KOPT-K1 (cell line): ENCODE measurements around the gene HPN.

Experiments
- H3K27ac ChIP-seq: fragments of 200-600 bp; sonication (generic); 2 replicates; pipeline ENCODE4 v1.5.1; 2016; ENCODE audit warnings: antibody characterized with exemption, mild to moderate bottlenecking, low read depth, low read length; ENCODE audit not compliant: poor library complexity, severe bottlenecking
- H3K36me3 ChIP-seq: fragments of 200-600 bp; sonication (generic); 2 replicates; pipeline ENCODE4 v1.5.1; 2017; ENCODE audit warnings: antibody characterized with exemption, mild to moderate bottlenecking, low read length, moderate library complexity; ENCODE audit not compliant: insufficient read depth
- H3K9me3 ChIP-seq: fragments of 200-600 bp; sonication (generic); 2 replicates; pipeline ENCODE4 v1.5.1; 2017; ENCODE audit warnings: antibody characterized with exemption, low read length, mild to moderate bottlenecking; ENCODE audit not compliant: insufficient read depth, poor library complexity, severe bottlenecking

HPN gene

GRCh38 chr19:35069696-35070095, 28.2 kb downstream of the HPN start:
- no peak overlapping the region for H3K27ac ChIP-seq
- H3K36me3 ChIP-seq, result no peaks in the 10 kb centered on the region
- peaks cover 6% of the 10 kb centered on the region for H3K9me3 ChIP-seq

GRCh38 chr19:35070471-35070870, 28.9 kb downstream of the HPN start:
- H3K36me3 ChIP-seq, result no peaks in the 10 kb centered on the region
- H3K27ac ChIP-seq, result no peak overlapping the region
- peaks cover 6% of the 10 kb centered on the region for H3K9me3 ChIP-seq

- Histone ChIP-seq H3K36me3 (no peaks in the 10 kb centered on the region), H3K9me3 (peaks cover 6% of the 10 kb centered on the region), H3K27ac (no peak overlapping the region)
Measured at GRCh38 chr19:35073516-35073915, 32.0 kb downstream of the HPN start.

GRCh38 chr19:35073941-35074340, 32.4 kb downstream of the HPN start:
- H3K36me3 ChIP-seq, result no peaks in the 10 kb centered on the region
- H3K27ac ChIP-seq, result no peak overlapping the region
- H3K9me3 ChIP-seq, result peaks cover 6% of the 10 kb centered on the region

- Histone ChIP-seq H3K27ac (no peak overlapping the region), H3K9me3 (peaks cover 6% of the 10 kb centered on the region), H3K36me3 (no peaks in the 10 kb centered on the region)
Measured at GRCh38 chr19:35074426-35075201, 33.1 kb downstream of the HPN start.

GRCh38 chr19:35075202-35076025, 33.9 kb downstream of the HPN start:
- no peak overlapping the region for H3K27ac ChIP-seq
- H3K9me3 ChIP-seq, result peaks cover 4% of the 10 kb centered on the region
- H3K36me3 ChIP-seq, result no peaks in the 10 kb centered on the region

- no peaks in the 10 kb centered on the region for H3K9me3 ChIP-seq
- H3K36me3 ChIP-seq, result no peaks in the 10 kb centered on the region
- no peak overlapping the region for H3K27ac ChIP-seq
Measured at GRCh38 chr19:35076026-35076370, 34.5 kb downstream of the HPN start.

- Histone ChIP-seq H3K36me3 (no peaks in the 10 kb centered on the region), H3K9me3 (no peaks in the 10 kb centered on the region), H3K27ac (no peak overlapping the region)
Measured at GRCh38 chr19:35076657-35077056, 35.1 kb downstream of the HPN start.

GRCh38 chr19:35077411-35078223, 36.1 kb downstream of the HPN start:
- Histone ChIP-seq H3K9me3 (no peaks in the 10 kb centered on the region), H3K36me3 (no peaks in the 10 kb centered on the region), H3K27ac (no peak overlapping the region)

GRCh38 chr19:35079826-35080225, 38.3 kb downstream of the HPN start:
- H3K27ac ChIP-seq, result no peak overlapping the region
- no peaks in the 10 kb centered on the region for H3K36me3 ChIP-seq
- H3K9me3 ChIP-seq, result no peaks in the 10 kb centered on the region

- Histone ChIP-seq H3K9me3 (no peaks in the 10 kb centered on the region), H3K27ac (no peak overlapping the region), H3K36me3 (no peaks in the 10 kb centered on the region)
Measured at GRCh38 chr19:35080613-35081170, 39.2 kb downstream of the HPN start.

- H3K36me3 ChIP-seq, result no peaks in the 10 kb centered on the region
- no peak overlapping the region for H3K27ac ChIP-seq
- H3K9me3 ChIP-seq, result no peaks in the 10 kb centered on the region
Measured at GRCh38 chr19:35081201-35081600, 39.7 kb downstream of the HPN start.

- Histone ChIP-seq H3K27ac (no peak overlapping the region), H3K9me3 (no peaks in the 10 kb centered on the region), H3K36me3 (no peaks in the 10 kb centered on the region)
Measured at GRCh38 chr19:35083691-35084508, 42.4 kb downstream of the HPN start.

- Histone ChIP-seq H3K36me3 (no peaks in the 10 kb centered on the region), H3K27ac (no peak overlapping the region), H3K9me3 (no peaks in the 10 kb centered on the region)
Measured at GRCh38 chr19:35084509-35084762, 42.9 kb downstream of the HPN start.
